OCI-M1 (cell line): Measurements from ENCODE around the gene PDIK1L.

Source experiments
- DNase-seq: peaks from one replicate; lab custom pipeline; 2025; lab: John Stamatoyannopoulos, UW

The PDIK1L gene

GRCh38 chr1:26171084-26172072 is 59.8 kb downstream of the PDIK1L start, which contains the start of gene ZNF593OS:
ZNF593OS (minus strand) TSS chr1:26171832; CDS start chr1:26171661, 171 bp downstream.
- DNase-seq: no peak
